ENCODE data around the gene UBASH3B. TPM values are rescaled to one million over a fixed set of nuclear protein-coding genes. Genes with fewer than 3 reads are reported as not detected.

UBASH3B gene
- total and polyA plus RNA-seq, 2 of the 13 experiments (the other 11 are each of a cell fraction or from before 2014, with no cell fraction given), result 4.4 to 7.6 TPM

DNA sequence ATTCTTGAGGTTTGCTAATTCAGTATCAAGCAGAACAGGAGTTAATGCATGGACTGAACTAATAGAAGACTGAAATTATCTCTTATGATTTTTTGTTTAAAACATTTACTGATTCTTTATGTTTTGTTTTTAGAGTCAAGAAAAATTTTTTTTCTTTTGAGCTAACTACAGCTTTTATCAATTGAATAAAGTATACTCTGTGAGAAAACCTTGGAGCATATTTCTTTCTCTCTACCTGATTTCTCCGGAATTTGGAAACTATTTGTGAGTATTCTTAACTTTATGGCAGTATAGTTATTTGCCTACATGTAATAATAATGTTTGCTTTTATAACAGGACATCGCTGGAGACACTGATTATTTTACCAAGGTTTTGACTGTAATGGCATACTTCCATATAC is 164.6 kb downstream of the UBASH3B start (continued):
- TF ChIP-seq, protein P1, sequence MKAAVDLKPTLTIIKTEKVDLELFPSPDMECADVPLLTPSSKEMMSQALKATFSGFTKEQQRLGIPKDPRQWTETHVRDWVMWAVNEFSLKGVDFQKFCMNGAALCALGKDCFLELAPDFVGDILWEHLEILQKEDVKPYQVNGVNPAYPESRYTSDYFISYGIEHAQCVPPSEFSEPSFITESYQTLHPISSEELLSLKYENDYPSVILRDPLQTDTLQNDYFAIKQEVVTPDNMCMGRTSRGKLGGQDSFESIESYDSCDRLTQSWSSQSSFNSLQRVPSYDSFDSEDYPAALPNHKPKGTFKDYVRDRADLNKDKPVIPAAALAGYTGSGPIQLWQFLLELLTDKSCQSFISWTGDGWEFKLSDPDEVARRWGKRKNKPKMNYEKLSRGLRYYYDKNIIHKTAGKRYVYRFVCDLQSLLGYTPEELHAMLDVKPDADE (CRISPR knock-in tag; IDR thresholded peaks at IDR 0.05), result no peak
- no peak for TF ChIP-seq ZSCAN29 (CRISPR knock-in tag; conservative IDR thresholded peaks at IDR 0.05)
- no peak for TF ChIP-seq PCBP1 (IDR thresholded peaks at IDR 0.05; ENCODE audit: borderline replicate concordance, low read depth, low read length)
- TF ChIP-seq, protein P2, sequence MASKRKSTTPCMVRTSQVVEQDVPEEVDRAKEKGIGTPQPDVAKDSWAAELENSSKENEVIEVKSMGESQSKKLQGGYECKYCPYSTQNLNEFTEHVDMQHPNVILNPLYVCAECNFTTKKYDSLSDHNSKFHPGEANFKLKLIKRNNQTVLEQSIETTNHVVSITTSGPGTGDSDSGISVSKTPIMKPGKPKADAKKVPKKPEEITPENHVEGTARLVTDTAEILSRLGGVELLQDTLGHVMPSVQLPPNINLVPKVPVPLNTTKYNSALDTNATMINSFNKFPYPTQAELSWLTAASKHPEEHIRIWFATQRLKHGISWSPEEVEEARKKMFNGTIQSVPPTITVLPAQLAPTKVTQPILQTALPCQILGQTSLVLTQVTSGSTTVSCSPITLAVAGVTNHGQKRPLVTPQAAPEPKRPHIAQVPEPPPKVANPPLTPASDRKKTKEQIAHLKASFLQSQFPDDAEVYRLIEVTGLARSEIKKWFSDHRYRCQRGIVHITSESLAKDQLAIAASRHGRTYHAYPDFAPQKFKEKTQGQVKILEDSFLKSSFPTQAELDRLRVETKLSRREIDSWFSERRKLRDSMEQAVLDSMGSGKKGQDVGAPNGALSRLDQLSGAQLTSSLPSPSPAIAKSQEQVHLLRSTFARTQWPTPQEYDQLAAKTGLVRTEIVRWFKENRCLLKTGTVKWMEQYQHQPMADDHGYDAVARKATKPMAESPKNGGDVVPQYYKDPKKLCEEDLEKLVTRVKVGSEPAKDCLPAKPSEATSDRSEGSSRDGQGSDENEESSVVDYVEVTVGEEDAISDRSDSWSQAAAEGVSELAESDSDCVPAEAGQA (IDR thresholded peaks at IDR 0.05; ENCODE audit: low read depth), result no peak
- TF ChIP-seq, protein P2 (CRISPR knock-in tag; IDR thresholded peaks at IDR 0.05; ENCODE audit: borderline replicate concordance), result no peak
- no peak for TF ChIP-seq SRSF9 (IDR thresholded peaks at IDR 0.05; ENCODE audit: borderline replicate concordance, insufficient read depth, low read depth, low read length, poor library complexity, severe bottlenecking)
- no peak for TF ChIP-seq HIVEP1 (CRISPR knock-in tag; IDR thresholded peaks at IDR 0.05)
- no peak for TF ChIP-seq ZSCAN20 (CRISPR knock-in tag; IDR thresholded peaks at IDR 0.05; ENCODE audit: borderline replicate concordance)

Measured in HepG2 (cell line).